Cardiac fibroblast (primary cell): ENCODE measurements around the gene ZC3H18.

Experiments used
- DNase-seq, 2 donors: peaks; one replicate each; pipeline versions ENCODE4 v3.0.0 to v3.0.0-alpha.2; 2010; ENCODE audit warnings: low read depth in 2 of 2
- H3K4me3 ChIP-seq, 2 donors: replicated peaks in 1 of 2; 1 replicate in 1 of 2; 2 replicates in 1 of 2; pipeline ENCODE4 v1.5.1; 2011; ENCODE audit warnings: low read depth in 2 of 2, low read length in 2 of 2, mild to moderate bottlenecking in 2 of 2, moderate library complexity in 1 of 2
- CTCF ChIP-seq: IDR thresholded peaks from one replicate; pipeline ENCODE4 v1.5.1; 2011; ENCODE audit warnings: low read depth, mild to moderate bottlenecking, low read length, inconsistent platforms

ZC3H18 gene

DNA sequence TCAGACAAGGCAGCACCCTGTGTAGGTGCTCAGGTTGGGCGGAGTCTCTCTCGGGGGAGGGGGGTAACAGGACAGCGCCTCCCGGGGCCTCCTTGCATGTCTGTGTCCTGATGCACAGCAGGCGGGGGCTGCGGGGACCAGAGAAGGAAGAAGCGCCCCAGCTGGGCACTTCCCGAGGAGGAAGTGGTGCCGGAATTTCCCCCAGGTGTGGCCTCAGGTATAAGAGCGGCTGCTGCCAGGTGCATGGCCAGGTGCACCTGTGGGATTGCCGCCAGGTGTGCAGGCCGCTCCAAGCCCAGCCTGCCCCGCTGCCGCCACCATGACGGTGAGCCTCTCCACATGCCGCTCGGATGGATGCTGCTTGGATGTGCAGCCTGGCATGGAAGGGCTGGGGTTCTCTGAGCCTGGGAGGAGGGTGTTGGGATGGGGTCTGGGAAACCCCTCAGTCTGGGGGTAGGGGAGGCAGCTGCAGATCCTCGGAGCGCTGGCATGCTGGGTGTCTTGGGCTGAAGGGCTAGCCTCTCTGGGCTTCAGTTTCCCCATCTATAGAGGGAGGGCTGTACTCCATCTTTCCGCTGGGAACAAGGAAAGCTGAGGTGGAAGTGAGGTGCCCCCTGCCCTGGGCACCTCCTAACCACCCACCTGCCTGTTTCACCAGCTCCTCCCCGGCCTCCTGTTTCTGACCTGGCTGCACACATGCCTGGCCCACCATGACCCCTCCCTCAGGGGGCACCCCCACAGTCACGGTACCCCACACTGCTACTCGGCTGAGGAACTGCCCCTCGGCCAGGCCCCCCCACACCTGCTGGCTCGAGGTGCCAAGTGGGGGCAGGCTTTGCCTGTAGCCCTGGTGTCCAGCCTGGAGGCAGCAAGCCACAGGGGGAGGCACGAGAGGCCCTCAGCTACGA lies 68.4 kb downstream of the ZC3H18 start, which contains the start of gene IL17C:
IL17C (plus strand) TSS at position 250 of the 908 bp plus-strand sequence; CDS start at position 320, 70 bp downstream.
- no peak for TF ChIP-seq CTCF
- H3K4me3 ChIP-seq = no peak within 1 kb of the TSS
- no peak for DNase-seq

DNA sequence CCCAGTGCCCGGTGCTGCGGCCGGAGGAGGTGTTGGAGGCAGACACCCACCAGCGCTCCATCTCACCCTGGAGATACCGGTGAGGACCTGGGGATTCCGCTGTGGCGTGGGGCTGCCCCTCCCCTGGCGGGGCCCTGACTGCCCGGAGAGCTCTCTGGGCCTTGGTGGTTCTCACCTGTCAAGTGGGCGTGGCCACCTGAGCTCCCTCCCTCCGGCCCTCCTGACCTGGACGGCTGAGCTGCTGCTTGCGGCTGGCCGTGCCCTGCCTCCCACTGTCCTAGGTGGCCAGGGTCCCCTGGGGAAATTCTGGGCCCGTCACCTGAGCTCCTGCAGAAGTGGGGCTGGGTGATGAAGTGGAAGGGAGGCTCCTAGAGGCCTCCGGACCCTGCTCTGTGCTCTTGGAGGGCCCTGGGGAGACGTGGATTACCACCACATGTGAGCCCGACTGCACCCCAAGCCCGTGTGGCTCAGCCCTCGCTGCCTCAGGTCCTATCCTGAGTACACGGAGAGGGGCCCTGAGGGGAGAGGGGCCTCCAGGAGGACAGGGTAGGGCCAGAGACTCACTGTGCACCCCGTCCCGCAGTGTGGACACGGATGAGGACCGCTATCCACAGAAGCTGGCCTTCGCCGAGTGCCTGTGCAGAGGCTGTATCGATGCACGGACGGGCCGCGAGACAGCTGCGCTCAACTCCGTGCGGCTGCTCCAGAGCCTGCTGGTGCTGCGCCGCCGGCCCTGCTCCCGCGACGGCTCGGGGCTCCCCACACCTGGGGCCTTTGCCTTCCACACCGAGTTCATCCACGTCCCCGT lies 69.2 kb downstream of the ZC3H18 start:
- no peak for TF ChIP-seq CTCF
- DNase-seq = no peak
- H3K4me3 ChIP-seq = no peak overlapping the region

DNA sequence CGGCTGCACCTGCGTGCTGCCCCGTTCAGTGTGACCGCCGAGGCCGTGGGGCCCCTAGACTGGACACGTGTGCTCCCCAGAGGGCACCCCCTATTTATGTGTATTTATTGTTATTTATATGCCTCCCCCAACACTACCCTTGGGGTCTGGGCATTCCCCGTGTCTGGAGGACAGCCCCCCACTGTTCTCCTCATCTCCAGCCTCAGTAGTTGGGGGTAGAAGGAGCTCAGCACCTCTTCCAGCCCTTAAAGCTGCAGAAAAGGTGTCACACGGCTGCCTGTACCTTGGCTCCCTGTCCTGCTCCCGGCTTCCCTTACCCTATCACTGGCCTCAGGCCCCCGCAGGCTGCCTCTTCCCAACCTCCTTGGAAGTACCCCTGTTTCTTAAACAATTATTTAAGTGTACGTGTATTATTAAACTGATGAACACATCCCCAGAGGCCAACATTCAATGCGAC lies 69.9 kb downstream of the ZC3H18 start:
- DNase-seq = no peak
- no peak for TF ChIP-seq CTCF
- H3K4me3 ChIP-seq = no peak overlapping the region

DNA sequence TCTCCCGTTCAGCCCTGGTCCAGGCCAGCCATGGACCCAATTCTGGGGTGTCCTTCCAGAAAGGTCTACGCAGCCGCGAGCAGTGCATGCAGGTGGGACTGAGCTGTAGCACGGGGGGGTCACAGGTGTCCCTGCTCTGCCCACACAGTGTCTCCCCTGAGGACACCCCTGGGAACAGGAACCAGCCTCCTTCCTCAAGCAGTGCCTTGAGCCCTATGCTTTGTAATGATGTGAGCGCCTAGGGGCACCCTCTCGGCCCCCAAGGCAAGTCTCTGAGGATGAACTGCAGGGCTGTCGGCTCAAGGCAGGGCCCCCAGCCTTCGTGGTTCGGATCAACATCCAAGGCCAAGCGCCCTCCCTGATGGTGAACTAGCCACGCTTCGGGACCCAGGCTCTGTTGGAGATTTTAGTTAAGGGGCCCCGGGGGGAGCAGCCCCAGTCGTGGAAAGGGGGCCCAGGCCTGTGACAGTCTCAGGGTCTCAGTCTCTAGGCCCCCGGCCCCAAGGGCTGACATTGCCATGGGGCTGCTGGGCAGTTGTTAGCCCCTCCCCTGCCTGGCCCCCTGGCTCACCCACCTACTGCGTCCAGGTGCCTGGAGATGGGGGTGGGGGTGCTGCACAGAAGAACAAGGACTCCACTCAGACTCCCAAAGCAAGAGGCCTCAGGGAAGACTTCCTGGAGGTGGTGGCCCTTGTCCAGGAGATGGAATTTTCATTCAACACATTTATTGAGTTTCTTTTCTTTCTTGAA lies 70.5 kb downstream of the ZC3H18 start:
- no peak for DNase-seq
- TF ChIP-seq CTCF = no peak
- no peak overlapping the region for H3K4me3 ChIP-seq

DNA sequence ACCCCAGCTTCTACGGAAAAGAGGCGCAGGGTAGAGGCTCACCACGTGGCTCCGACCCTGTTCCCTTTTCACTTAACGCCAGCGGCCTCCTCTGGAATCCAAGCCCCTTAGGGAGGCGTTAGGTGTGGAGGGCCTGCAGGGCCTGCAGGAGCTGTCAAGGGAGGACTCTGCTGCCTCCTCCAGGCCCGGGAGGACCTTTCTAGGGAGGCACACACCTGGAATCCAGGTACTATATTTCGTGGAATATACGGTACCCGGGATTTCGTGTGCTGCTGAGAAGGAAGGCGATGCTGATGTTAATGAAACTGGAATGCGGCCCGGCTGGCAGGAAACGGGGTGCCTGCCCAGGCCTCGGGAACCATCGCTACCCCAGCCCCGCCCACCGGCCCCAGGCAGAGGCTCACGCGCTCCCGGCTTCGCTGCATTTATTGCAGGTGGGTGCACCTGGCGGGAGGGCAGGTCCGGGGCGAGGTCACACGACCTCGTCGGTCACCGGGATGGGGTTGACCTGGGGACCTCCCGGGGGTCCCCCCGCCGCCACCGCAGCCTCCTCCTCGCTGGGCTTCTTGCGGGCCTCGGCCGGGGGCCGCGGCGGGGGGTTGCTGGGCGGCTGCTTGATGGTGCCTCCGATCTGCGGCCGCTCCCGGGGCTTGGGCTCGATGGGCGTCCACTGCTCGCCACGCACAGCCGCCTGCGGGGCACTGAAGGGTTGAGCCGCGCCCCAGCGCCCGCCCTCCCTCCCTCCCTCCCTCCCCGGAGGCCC lies 72.9 kb downstream of the ZC3H18 start:
- H3K4me3 ChIP-seq = no peak overlapping the region
- TF ChIP-seq CTCF = no peak
- DNase-seq = no peak

- DNase-seq = no peak
- H3K4me3 ChIP-seq = no peak overlapping the region
- no peak for TF ChIP-seq CTCF
Measured at GRCh38 chr16:88643644-88643932, 73.4 kb downstream of the ZC3H18 start.
